Astrocyte of the cerebellum (primary cell): Measurements from ENCODE around the gene ATP6V0D1.

ENCODE experiments used
- DNase-seq: peaks from one replicate; pipeline ENCODE4 v3.0.0-alpha.2; 2011; ENCODE audit warnings: low read depth
- H3K4me3 ChIP-seq: 2 replicates; pipeline ENCODE4 v1.5.1; 2011; ENCODE audit warnings: mild to moderate bottlenecking, low read depth, low read length, moderate library complexity
- CTCF ChIP-seq: IDR thresholded peaks from 2 replicates; pipeline ENCODE4 v1.5.1; 2012; ENCODE audit warnings: low read length, low read depth, moderate library complexity, mild to moderate bottlenecking; ENCODE audit errors: missing control alignments
- in situ Hi-C: cut with HindIII; loops from 2 replicates; pipeline ENCODE4 v1.10.0; 2017; ENCODE audit warnings: low sequenced_read_pairs

ATP6V0D1 gene

GRCh38 chr16:67451704-67452435 is 29.1 kb downstream of the ATP6V0D1 start:
- no peak overlapping the region for H3K4me3 ChIP-seq
- no peak for TF ChIP-seq CTCF
- in situ Hi-C loops = no loop called here
- DNase-seq = no peak

- H3K4me3 ChIP-seq = no peak overlapping the region
- no peak for DNase-seq
- in situ Hi-C loops = no loop called here
- no peak for TF ChIP-seq CTCF
These were observed 29.8 kb downstream of the ATP6V0D1 start for GRCh38 chr16:67451061-67451703.

GRCh38 chr16:67449739-67450138 is 31.2 kb downstream of the ATP6V0D1 start:
- DNase-seq = no peak
- no peak overlapping the region for H3K4me3 ChIP-seq
- TF ChIP-seq CTCF = no peak
- in situ Hi-C loops = loop anchor here (10.0 kb wide), 2 partner anchors 95 to 185 kb away; no protein-coding TSS in a partner anchor

GRCh38 chr16:67449336-67449735 is 31.6 kb downstream of the ATP6V0D1 start:
- TF ChIP-seq CTCF = no peak
- no peak for DNase-seq

GRCh38 chr16:67448580-67448979 is 32.4 kb downstream of the ATP6V0D1 start:
- DNase-seq = no peak
- TF ChIP-seq CTCF = no peak
- in situ Hi-C loops = loop anchor here (10.0 kb wide), 2 partner anchors 94 to 184 kb away; no protein-coding TSS in a partner anchor
- H3K4me3 ChIP-seq = no peak overlapping the region

More at GRCh38 chr16:67449336-67449735, 31.6 kb downstream of the ATP6V0D1 start:
- in situ Hi-C loops = loop anchor here (10.0 kb wide), 2 partner anchors 95 to 185 kb away; no protein-coding TSS in a partner anchor
- no peak overlapping the region for H3K4me3 ChIP-seq

GRCh38 chr16:67447508-67448076 is 33.4 kb downstream of the ATP6V0D1 start:
- TF ChIP-seq CTCF = peak; percentile 45
- H3K4me3 ChIP-seq = no peak overlapping the region
- in situ Hi-C loops = loop anchor here (10.0 kb wide), 2 partner anchors 93 to 183 kb away; no protein-coding TSS in a partner anchor
- DNase-seq = no peak
